Epithelial cell of proximal tubule (primary cell): ENCODE data around the gene CYP4F22. TPM values are rescaled to one million over a fixed set of nuclear protein-coding genes. Genes with fewer than 3 reads are reported as not detected.

Experiments used
- DNase-seq: peaks from one replicate; pipeline ENCODE4 v3.0.0-alpha.2; 2011; ENCODE audit warnings: low read depth
- H3K4me3 ChIP-seq: 2 replicates; pipeline ENCODE4 v1.5.1; 2011; ENCODE audit warnings: low read depth, mild to moderate bottlenecking, low read length
- CTCF ChIP-seq: conservative IDR thresholded peaks from 2 replicates; pipeline ENCODE4 v1.5.1; 2012; ENCODE audit warnings: low read depth, mild to moderate bottlenecking, low read length
- total RNA-seq: library from RNA; depleted of rRNA; stranded (reverse); fragments of >200 nt; gene quantifications from 2 replicates; pipeline ENCODE4 v1.2.3, GENCODE V29; 2015

Gene CYP4F22
- total RNA-seq, 1 donor from 2014 or later: not detected

DNA sequence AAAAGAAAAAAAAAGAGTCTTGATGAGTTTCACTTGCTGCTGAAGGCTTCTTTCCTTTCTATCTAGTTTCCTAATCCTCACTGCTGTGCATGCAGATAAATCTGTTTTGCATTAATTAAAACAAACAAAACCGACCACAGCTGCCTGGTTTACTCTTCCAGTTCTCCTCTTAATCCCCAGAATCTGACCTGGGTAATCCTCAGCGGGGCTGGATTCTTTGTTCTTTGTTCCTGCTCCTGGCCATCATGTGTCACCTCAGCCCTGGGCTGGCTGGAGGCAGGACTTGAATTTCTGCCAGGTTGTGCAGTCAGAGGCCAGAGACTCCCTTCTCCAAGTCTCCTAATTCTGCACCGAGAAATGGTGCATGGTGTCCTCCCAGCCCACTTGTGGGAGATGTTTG lies 54.5 kb downstream of the CYP4F22 start:
- no peak for DNase-seq
- H3K4me3 ChIP-seq: no peak overlapping the region
- no peak for TF ChIP-seq CTCF

DNA sequence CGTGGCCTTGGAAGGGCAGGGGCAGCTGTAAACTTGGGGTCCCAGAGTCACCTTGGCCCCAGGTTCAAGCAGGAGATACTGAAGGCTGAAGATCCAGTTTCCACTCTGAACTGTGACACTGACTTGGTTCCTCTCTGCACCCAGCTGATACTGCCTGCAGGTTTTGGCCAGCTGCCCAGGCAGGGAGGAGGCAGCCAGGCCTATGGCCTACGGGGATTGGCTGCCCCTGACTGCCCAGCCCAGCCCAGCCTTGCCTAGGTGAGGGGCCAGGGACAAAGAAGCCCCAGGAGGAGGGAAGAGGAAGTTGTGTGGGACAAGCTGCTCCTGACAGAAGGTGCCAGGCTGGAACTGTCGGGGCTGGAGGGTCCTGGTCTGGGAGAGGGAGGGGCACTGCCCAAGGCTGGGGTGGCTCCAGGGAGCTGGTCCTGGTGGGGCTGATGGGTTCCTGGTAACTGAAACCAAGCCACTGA lies 55.0 kb downstream of the CYP4F22 start:
- no peak for DNase-seq
- H3K4me3 ChIP-seq: no peak overlapping the region
- TF ChIP-seq CTCF: no peak

DNA sequence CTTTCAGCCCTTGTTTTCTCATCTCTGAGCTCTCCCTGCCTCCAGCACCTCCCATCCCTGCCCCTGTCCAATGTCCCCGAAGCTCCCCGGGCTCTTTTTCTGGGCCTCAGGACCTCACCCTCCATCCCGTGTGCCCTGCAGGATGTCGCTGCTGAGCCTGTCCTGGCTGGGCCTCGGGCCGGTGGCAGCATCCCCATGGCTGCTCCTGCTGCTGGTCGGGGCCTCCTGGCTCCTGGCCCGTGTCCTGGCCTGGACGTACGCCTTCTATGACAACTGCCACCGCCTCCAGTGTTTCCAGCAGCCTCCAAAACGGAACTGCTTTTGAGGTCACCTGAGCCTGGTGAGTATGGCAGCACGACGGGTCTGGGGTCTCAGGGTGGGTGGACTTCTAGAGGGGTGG lies 55.6 kb downstream of the CYP4F22 start:
- no peak overlapping the region for H3K4me3 ChIP-seq
- no peak for TF ChIP-seq CTCF
- DNase-seq: no peak

- DNase-seq: no peak
- no peak overlapping the region for H3K4me3 ChIP-seq
- no peak for TF ChIP-seq CTCF
Observed at GRCh38 chr19:15564534-15565168, 56.3 kb downstream of the CYP4F22 start.

DNA sequence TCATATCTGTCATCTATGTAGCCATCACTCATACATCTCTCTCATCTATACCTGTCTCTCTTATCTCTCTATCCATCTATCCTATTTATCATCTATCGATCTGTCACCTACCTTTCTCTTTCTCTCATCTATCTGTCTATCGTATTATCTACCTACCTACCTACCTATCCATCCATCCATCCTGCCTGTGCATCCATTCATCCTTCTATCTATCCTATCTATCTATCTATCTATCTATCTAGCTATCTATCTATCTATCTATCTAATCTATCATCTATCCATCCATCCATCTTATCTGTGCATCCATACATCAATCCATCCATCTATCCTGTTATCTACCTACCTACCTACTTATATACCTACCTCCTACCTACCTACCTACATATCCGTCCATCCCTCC lies 62.1 kb downstream of the CYP4F22 start:
- H3K4me3 ChIP-seq: no peak overlapping the region
- TF ChIP-seq CTCF: no peak
- no peak for DNase-seq

DNA sequence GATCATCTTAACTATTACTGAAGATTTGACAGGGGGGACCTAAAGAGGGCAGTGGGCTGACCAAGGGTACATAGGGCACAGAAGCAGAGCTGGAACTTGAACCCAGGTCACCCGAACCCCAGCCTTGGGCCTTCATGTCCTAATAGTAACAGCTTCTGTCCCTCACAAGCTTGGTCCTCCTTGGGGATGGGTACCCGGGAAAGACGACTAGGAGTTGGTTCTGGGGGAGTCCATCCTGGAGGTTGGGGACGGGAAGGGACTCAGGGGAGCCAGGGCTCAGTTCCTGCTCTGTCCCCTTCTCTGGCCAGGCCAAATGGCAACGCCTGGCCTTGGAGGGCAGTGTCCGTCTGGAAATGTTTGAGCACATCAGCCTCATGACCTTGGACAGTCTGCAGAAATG lies 67.1 kb downstream of the CYP4F22 start:
- H3K4me3 ChIP-seq: no peak overlapping the region
- no peak for TF ChIP-seq CTCF
- no peak for DNase-seq

DNA sequence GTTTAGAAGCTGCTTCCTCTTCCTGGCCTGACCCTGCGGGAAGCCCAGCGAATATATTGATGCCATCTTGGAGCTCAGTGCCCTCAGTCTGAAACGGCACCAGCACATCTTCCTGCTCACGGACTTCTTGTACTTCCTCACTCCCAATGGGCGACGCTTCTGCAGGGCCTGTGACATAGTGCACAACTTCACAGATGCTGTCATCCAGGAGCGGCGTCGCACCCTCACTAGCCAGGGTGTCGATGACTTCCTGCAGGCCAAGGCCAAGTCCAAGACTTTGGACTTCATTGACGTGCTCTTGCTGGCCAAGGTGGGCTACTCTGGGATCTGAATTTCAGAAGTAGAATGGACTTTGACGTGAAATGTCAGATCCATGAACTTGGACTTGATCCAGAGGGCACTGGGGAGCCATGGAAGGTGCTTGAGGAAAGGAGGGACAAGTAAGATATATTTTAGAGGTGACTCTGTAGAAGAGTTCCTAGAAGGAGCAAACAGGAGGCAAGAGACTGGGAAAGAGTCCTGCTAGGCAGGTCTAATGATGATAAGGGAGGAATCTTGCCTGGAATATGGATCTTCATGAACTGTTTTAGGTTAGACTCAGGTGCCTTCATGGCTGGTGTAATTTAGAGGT lies 68.3 kb downstream of the CYP4F22 start:
- no peak overlapping the region for H3K4me3 ChIP-seq
- no peak for TF ChIP-seq CTCF
- no peak for DNase-seq
